Endothelial cell of umbilical vein (primary cell): ENCODE data around the gene POU3F1. TPM values are rescaled to one million over a fixed set of nuclear protein-coding genes. Genes with fewer than 3 reads are reported as not detected.

Experiments used
- BruUV-seq: library from RNA; stranded (reverse); fragments of 400-500 nt; replicated peaks from 2 replicates; lab custom pipeline; 2021; lab: Mats Ljungman, UMichigan
- CTCF ChIA-PET: fragments of 300-600, 350-600 bp; sonication (Branson Sonifier 250); formaldehyde crosslinking; loops from one replicate; lab custom pipeline; 2021; ENCODE audit warnings: antibody characterized with exemption, inconsistent platforms; lab: Charles Lee
- POLR2A ChIA-PET: fragments of 300-600, 350-600 bp; sonication (Branson Sonifier 250); formaldehyde crosslinking; loops from one replicate; lab custom pipeline; 2021; ENCODE audit warnings: antibody characterized with exemption, inconsistent platforms; lab: Charles Lee
- DNase-seq: peaks from one replicate; pipeline ENCODE4 v3.0.0-alpha.2; 2011; ENCODE audit warnings: low read depth, low spot score
- FAIRE-seq: peaks from 2 replicates; lab custom pipeline; 2011; peaks lifted over from hg19 to GRCh38; lab: Jason Lieb, UNC
- H2AFZ ChIP-seq: 2 replicates; pipeline ENCODE4 v1.6.0; 2012; ENCODE audit warnings: low read depth, low read length, control low read depth, inconsistent platforms
- H3K27ac ChIP-seq: 2 replicates; pipeline ENCODE4 v1.5.1; 2011; ENCODE audit warnings: low read depth, mild to moderate bottlenecking, control low read depth, low read length, moderate library complexity; ENCODE audit not compliant: insufficient read depth
- H3K27me3 ChIP-seq, 2 experiments: 2 replicates each; pipeline versions ENCODE4 v1.6.0 to v1.6.1; 2011; ENCODE audit warnings: low read length in 2 of 2, mixed read lengths in 1 of 2; ENCODE audit not compliant: control insufficient read depth in 2 of 2, insufficient read depth in 2 of 2
- H3K36me3 ChIP-seq, 2 experiments: 2 replicates in 1 of 2; 3 replicates in 1 of 2; pipeline ENCODE4 v1.5.1; 2011; ENCODE audit warnings: low read length in 2 of 2, mild to moderate bottlenecking in 1 of 2, moderate library complexity in 1 of 2; ENCODE audit not compliant: control insufficient read depth in 2 of 2, insufficient read depth in 2 of 2; ENCODE audit errors: extremely low read depth in 1 of 2
- H3K4me1 ChIP-seq: 3 replicates; pipeline ENCODE4 v1.5.1; 2011; ENCODE audit warnings: mild to moderate bottlenecking, low read length; ENCODE audit not compliant: control insufficient read depth, insufficient read depth; ENCODE audit errors: extremely low read depth
- H3K4me2 ChIP-seq: 2 replicates; pipeline ENCODE4 v1.6.1; 2011; ENCODE audit warnings: low read length, control low read depth, mixed read lengths; ENCODE audit not compliant: insufficient read depth
- H3K4me3 ChIP-seq, 3 experiments: fragments of 200-600 bp in 1 of 3; sonication (generic), shearing (Covaris generic) in 1 of 3; replicated peaks in 1 of 3; 2 replicates each; pipeline ENCODE4 v1.5.1; 2011 to 2016; ENCODE audit warnings: control low read depth in 3 of 3, low read length in 3 of 3, mild to moderate bottlenecking in 2 of 3, inconsistent platforms in 1 of 3, low read depth in 1 of 3, moderate library complexity in 1 of 3; ENCODE audit not compliant: insufficient read depth in 1 of 3
- H3K79me2 ChIP-seq: 2 replicates; pipeline ENCODE4 v1.6.0; 2012; ENCODE audit warnings: low read length, inconsistent platforms; ENCODE audit not compliant: control insufficient read depth, insufficient read depth
- H3K9ac ChIP-seq: replicated peaks from 2 replicates; pipeline ENCODE3; 2011; ENCODE audit warnings: low read length, control low read depth; ENCODE audit not compliant: insufficient read depth; ENCODE audit errors: extremely low read depth
- H3K9me1 ChIP-seq: replicated peaks from 3 replicates; pipeline ENCODE4 v1.6.0; 2011; ENCODE audit warnings: mild to moderate bottlenecking, low read length; ENCODE audit not compliant: control insufficient read depth, insufficient read depth; ENCODE audit errors: extremely low read depth
- H3K9me3 ChIP-seq: replicated peaks from 2 replicates; pipeline ENCODE4 v1.5.1; 2012; ENCODE audit warnings: low read length, inconsistent platforms; ENCODE audit not compliant: control insufficient read depth, insufficient read depth
- H4K20me1 ChIP-seq: replicated peaks from 2 replicates; pipeline ENCODE3; 2011; ENCODE audit warnings: mild to moderate bottlenecking, low read length; ENCODE audit not compliant: control insufficient read depth, insufficient read depth; ENCODE audit errors: extremely low read depth
- EZH2 ChIP-seq: IDR thresholded peaks from 2 replicates; pipeline ENCODE4 v1.6.1; 2012; ENCODE audit warnings: borderline replicate concordance, low read depth, mild to moderate bottlenecking, moderate library complexity, low read length, inconsistent platforms; ENCODE audit not compliant: severe bottlenecking
- FOS ChIP-seq: IDR thresholded peaks from 2 replicates; pipeline ENCODE4 v1.6.1; 2011; ENCODE audit warnings: mild to moderate bottlenecking, low read length, moderate library complexity, borderline replicate concordance; ENCODE audit not compliant: insufficient read depth
- GATA2 ChIP-seq: IDR thresholded peaks from 2 replicates; pipeline ENCODE4 v1.7.0; 2011; ENCODE audit warnings: low read depth, mild to moderate bottlenecking, moderate library complexity, mixed read lengths, low read length; ENCODE audit not compliant: insufficient read length, insufficient read depth
- MYC ChIP-seq: IDR thresholded peaks from one replicate; pipeline ENCODE4 v1.6.1; 2011; ENCODE audit warnings: mild to moderate bottlenecking, low read depth, low read length
- POLR2A ChIP-seq: IDR thresholded peaks from 2 replicates; pipeline ENCODE4 v1.6.1; 2012; ENCODE audit warnings: low read depth, mild to moderate bottlenecking, control low read depth, low read length
- POLR2AphosphoS5 ChIP-seq: IDR thresholded peaks from 2 replicates; pipeline ENCODE4 v1.6.1; 2012; ENCODE audit warnings: low read depth, mild to moderate bottlenecking, control low read depth, low read length, moderate library complexity; ENCODE audit not compliant: insufficient read depth
- dilution Hi-C: fragments of 300-500 bp; cut with MboI; formaldehyde crosslinking; loops from one replicate; pipeline ENCODE4 v1.15.0; 2019; ENCODE audit warnings: low sequenced_read_pairs; ENCODE audit not compliant: extremely low pct_ligation_motif_present
- intact Hi-C: fragments of 100-400 bp; cut with micrococcal nuclease; formaldehyde crosslinking; loops from one replicate; pipeline ENCODE4 v1.10.0; 2022
- polyA plus RNA-seq, 4 experiments: library from polyadenylated mRNA; depleted of rRNA in 3 of 4; stranded (reverse) in 3 of 4; unstranded in 1 of 4; fragments of >200 nt; gene quantifications; 2 replicates each; pipeline versions ENCODE4 v1.2.1 to v1.2.3, GENCODE V29; 2011 to 2012; ENCODE audit warnings: missing spikeins in 1 of 4
- total RNA-seq: library from RNA; stranded (reverse); gene quantifications from 2 replicates; pipeline ENCODE4 v1.2.3, GENCODE V29; 2021
- TF ChIP-seq, protein P1 (sequence below), 2 donors: IDR thresholded peaks; 1 replicate in 1 of 2; 2 replicates in 1 of 2; pipeline ENCODE4 v1.5.1; 2011; ENCODE audit warnings: low read length in 2 of 2, mild to moderate bottlenecking in 2 of 2, moderate library complexity in 2 of 2, control low read depth in 1 of 2, inconsistent platforms in 1 of 2, low read depth in 1 of 2; ENCODE audit not compliant: insufficient read depth in 1 of 2; ENCODE audit errors: extremely low read depth in 1 of 2

POU3F1 gene
- total and polyA plus RNA-seq, 2 donors (not counting 3 experiments of a cell fraction or from before 2014, with no cell fraction given): not detected

DNA sequence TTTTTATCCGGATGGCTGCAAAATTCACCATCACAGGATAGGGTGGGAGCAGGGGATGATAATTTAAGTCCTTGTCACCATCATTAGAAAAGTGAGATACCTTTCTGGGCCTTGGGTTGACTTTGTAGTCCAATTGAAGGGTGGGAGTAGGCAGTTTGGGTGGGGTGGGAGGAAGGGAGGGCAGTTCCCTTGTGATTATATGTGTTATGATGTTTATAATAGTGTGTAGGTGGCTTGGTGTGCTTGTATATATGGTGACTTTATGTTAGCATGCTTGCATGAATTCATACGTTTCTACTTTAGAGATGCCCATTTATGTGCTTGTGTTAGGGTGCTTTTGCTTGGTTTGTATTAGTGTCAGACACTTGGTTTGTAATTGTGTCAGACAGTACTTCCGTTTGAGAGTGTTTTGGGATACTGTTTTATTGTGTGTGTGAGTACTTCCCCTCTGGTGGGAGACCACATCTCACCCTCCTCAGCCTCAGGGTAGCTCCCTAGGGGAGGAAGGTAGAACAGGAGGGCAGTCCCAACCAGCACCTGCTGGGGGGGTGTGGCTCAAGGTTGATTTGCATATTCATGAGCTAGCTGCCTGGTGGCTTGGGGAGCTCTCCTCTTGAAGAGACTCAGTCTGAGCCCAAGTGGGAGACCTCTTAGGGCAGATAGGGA is 6.3 kb upstream of the POU3F1 start:
- ChIA-PET CTCF (interaction anchor here (0.7 to 1.2 kb wide), 6 partner anchors 10 to 781 kb away, joined by 3 to 4 read pairs (median 4); no protein-coding TSS in a partner anchor), POLR2A (no interaction called here)
- Histone ChIP-seq H3K4me1 (no peaks in the 10 kb centered on the region), H3K27me3 (peaks cover 10 to 11% of the 10 kb centered on the region in 2 experiments), H3K9me1 (no peaks in the 10 kb centered on the region), H2AFZ (no peak overlapping the region), H3K4me2 (no peak overlapping the region), H3K36me3 (no peaks in the 10 kb centered on the region), H3K4me3 (no peak overlapping the region), H3K9me3 (no peaks in the 10 kb centered on the region), H4K20me1 (no peaks in the 10 kb centered on the region), H3K27ac (no peak overlapping the region), H3K9ac (no peak overlapping the region), H3K79me2 (no peaks in the 10 kb centered on the region)
- BruUV-seq: no TSS peak
- no peak for TF ChIP-seq GATA2
- TF ChIP-seq EZH2: no peak
- no peak for TF ChIP-seq POLR2AphosphoS5
- TF ChIP-seq, protein P1, sequence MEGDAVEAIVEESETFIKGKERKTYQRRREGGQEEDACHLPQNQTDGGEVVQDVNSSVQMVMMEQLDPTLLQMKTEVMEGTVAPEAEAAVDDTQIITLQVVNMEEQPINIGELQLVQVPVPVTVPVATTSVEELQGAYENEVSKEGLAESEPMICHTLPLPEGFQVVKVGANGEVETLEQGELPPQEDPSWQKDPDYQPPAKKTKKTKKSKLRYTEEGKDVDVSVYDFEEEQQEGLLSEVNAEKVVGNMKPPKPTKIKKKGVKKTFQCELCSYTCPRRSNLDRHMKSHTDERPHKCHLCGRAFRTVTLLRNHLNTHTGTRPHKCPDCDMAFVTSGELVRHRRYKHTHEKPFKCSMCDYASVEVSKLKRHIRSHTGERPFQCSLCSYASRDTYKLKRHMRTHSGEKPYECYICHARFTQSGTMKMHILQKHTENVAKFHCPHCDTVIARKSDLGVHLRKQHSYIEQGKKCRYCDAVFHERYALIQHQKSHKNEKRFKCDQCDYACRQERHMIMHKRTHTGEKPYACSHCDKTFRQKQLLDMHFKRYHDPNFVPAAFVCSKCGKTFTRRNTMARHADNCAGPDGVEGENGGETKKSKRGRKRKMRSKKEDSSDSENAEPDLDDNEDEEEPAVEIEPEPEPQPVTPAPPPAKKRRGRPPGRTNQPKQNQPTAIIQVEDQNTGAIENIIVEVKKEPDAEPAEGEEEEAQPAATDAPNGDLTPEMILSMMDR (IDR thresholded peaks at IDR 0.05; ENCODE audit: extremely low read depth in 1 of 2, insufficient read depth in 1 of 2, low read depth in 1 of 2, low read length in 2 of 2): no peak
- TF ChIP-seq MYC: no peak
- no peak for TF ChIP-seq FOS
- no peak for TF ChIP-seq POLR2A
- dilution Hi-C loops: no loop called here
- intact Hi-C loops: no loop called here
- DNase-seq: no peak
- FAIRE-seq: no peak
